OCI-LY1 (cell line): ENCODE measurements around the gene ERN1.

Experiments used
- H2AFZ ChIP-seq: fragments of 200-600 bp; sonication (generic), shearing (Covaris generic); 2 replicates; pipeline ENCODE4 v1.6.0; 2014; ENCODE audit warnings: antibody characterized with exemption, mild to moderate bottlenecking, low read length
- H3F3A ChIP-seq: fragments of 200-600 bp; sonication (generic), shearing (Covaris generic); 2 replicates; pipeline ENCODE4 v1.6.0; 2014; ENCODE audit warnings: mild to moderate bottlenecking, antibody characterized with exemption, low read length, moderate library complexity; ENCODE audit not compliant: insufficient read depth
- H3K27ac ChIP-seq: fragments of 200-600 bp; sonication (generic); 2 replicates; pipeline ENCODE4 v1.5.1; 2014; ENCODE audit warnings: low read length, mixed run types, mild to moderate bottlenecking, low read depth; ENCODE audit not compliant: poor library complexity, severe bottlenecking
- H3K27me3 ChIP-seq: fragments of 200-600 bp; sonication (generic); 2 replicates; pipeline ENCODE4 v1.6.0; 2014; ENCODE audit warnings: antibody characterized with exemption, mild to moderate bottlenecking, low read length, moderate library complexity; ENCODE audit not compliant: insufficient read depth
- H3K36me3 ChIP-seq: fragments of 200-600 bp; sonication (generic); 2 replicates; pipeline ENCODE4 v1.6.1; 2014; ENCODE audit warnings: mild to moderate bottlenecking, antibody characterized with exemption, low read length, moderate library complexity, mixed read lengths; ENCODE audit not compliant: insufficient read depth
- H3K4me1 ChIP-seq: fragments of 200-600 bp; sonication (generic); 2 replicates; pipeline ENCODE4 v1.5.1; 2014; ENCODE audit warnings: mild to moderate bottlenecking, low read length, moderate library complexity; ENCODE audit not compliant: insufficient read depth, severe bottlenecking
- H3K4me2 ChIP-seq: fragments of 200-600 bp; sonication (generic), shearing (Covaris generic); 2 replicates; pipeline ENCODE4 v1.6.1; 2014; ENCODE audit warnings: low read length
- H3K4me3 ChIP-seq: fragments of 200-600 bp; sonication (generic); 2 replicates; pipeline ENCODE4 v1.5.1; 2014; ENCODE audit warnings: low read length, low read depth, mild to moderate bottlenecking, mixed read lengths; ENCODE audit not compliant: poor library complexity, severe bottlenecking
- H3K79me2 ChIP-seq: fragments of 200-600 bp; shearing (Covaris generic); 2 replicates; pipeline ENCODE4 v1.6.1; 2016; ENCODE audit warnings: mixed run types, low read length, mixed read lengths; ENCODE audit not compliant: insufficient read depth
- H3K9ac ChIP-seq: fragments of 200-600 bp; sonication (generic), shearing (Covaris generic); 2 replicates; pipeline ENCODE4 v1.6.1; 2014; ENCODE audit warnings: mild to moderate bottlenecking, low read length, mixed read lengths
- H3K9me2 ChIP-seq: fragments of 200-600 bp; sonication (generic), shearing (Covaris generic); 2 replicates; pipeline ENCODE4 v1.6.1; 2014; ENCODE audit warnings: low read depth, mild to moderate bottlenecking, low read length, mixed read lengths
- H3K9me3 ChIP-seq: fragments of 200-600 bp; shearing (Covaris generic); 2 replicates; pipeline ENCODE4 v1.6.1; 2014; ENCODE audit warnings: low read length, mixed read lengths
- H4K20me1 ChIP-seq: fragments of 200-600 bp; sonication (generic), shearing (Covaris generic); 2 replicates; pipeline ENCODE4 v1.6.0; 2016; ENCODE audit warnings: mild to moderate bottlenecking, low read length; ENCODE audit not compliant: insufficient read depth
- EZH2 ChIP-seq: fragments of 200-600 bp; sonication (generic), shearing (Covaris generic); IDR thresholded peaks from 2 replicates; pipeline ENCODE4 v1.8.0; 2017; ENCODE audit warnings: borderline replicate concordance, mixed run types, mild to moderate bottlenecking, antibody characterized with exemption, low read length, moderate library complexity, mixed read lengths
- TF ChIP-seq, protein P1 (sequence below): fragments of 200-600 bp; sonication (generic), shearing (Covaris generic); IDR thresholded peaks from 2 replicates; pipeline ENCODE4 v1.5.1; 2017; ENCODE audit warnings: mild to moderate bottlenecking, antibody characterized with exemption, low read length, moderate library complexity, mixed read lengths

The ERN1 gene

DNA sequence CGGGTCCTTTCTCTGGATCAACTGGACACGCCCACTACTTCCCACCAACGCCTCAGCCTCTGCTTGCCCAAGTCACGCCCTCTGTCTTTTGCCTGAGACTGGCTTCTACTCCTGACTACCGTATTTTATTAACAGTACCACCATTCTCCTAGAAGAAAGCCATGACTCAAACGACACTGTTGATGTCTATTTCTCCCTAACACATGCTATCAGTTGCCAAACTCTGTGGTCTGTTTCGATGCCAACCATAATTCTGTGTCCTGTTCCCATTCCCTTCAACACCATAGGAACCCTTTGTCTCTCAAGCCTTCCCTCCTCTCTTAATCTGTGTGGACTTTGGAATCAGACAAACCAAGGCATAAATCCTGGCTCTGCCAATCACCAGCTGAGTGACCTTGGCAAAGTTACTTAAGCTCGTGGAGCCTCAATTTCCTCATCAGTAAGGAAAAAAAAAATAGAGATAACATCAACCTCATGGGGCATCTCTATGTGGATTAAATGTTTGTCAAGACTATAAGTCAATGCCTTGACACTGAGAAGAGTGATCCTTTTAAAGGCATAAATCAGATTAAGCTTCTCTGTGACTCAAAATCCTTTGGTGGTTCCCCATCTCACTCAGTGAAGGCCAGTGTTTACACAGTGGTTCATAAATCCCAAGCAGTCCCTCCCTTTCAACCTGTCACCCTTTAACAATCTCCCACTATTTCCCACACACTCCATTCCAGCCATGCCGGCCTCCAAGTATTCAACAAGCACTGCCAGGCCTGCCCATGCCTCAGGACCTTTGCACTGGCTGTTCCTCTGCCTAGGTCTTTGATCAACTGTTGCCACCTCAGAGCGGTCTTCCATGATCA lies 45.6 kb downstream of the ERN1 start:
- H3F3A ChIP-seq: no peaks in the 10 kb centered on the region
- H3K27me3 ChIP-seq: no peaks in the 10 kb centered on the region
- H3K4me1 ChIP-seq: no peaks in the 10 kb centered on the region
- no peaks in the 10 kb centered on the region for H3K36me3 ChIP-seq
- H3K9ac ChIP-seq: no peak overlapping the region
- no peaks in the 10 kb centered on the region for H4K20me1 ChIP-seq
- H3K79me2 ChIP-seq: no peaks in the 10 kb centered on the region
- no peak overlapping the region for H3K4me3 ChIP-seq
- no peaks in the 10 kb centered on the region for H3K9me3 ChIP-seq
- no peak overlapping the region for H3K4me2 ChIP-seq
- no peaks in the 10 kb centered on the region for H3K9me2 ChIP-seq
- no peak for TF ChIP-seq EZH2
- TF ChIP-seq, protein P1, sequence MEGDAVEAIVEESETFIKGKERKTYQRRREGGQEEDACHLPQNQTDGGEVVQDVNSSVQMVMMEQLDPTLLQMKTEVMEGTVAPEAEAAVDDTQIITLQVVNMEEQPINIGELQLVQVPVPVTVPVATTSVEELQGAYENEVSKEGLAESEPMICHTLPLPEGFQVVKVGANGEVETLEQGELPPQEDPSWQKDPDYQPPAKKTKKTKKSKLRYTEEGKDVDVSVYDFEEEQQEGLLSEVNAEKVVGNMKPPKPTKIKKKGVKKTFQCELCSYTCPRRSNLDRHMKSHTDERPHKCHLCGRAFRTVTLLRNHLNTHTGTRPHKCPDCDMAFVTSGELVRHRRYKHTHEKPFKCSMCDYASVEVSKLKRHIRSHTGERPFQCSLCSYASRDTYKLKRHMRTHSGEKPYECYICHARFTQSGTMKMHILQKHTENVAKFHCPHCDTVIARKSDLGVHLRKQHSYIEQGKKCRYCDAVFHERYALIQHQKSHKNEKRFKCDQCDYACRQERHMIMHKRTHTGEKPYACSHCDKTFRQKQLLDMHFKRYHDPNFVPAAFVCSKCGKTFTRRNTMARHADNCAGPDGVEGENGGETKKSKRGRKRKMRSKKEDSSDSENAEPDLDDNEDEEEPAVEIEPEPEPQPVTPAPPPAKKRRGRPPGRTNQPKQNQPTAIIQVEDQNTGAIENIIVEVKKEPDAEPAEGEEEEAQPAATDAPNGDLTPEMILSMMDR: no peak
- H3K27ac ChIP-seq: no peak overlapping the region
- H2AFZ ChIP-seq: no peak overlapping the region

DNA sequence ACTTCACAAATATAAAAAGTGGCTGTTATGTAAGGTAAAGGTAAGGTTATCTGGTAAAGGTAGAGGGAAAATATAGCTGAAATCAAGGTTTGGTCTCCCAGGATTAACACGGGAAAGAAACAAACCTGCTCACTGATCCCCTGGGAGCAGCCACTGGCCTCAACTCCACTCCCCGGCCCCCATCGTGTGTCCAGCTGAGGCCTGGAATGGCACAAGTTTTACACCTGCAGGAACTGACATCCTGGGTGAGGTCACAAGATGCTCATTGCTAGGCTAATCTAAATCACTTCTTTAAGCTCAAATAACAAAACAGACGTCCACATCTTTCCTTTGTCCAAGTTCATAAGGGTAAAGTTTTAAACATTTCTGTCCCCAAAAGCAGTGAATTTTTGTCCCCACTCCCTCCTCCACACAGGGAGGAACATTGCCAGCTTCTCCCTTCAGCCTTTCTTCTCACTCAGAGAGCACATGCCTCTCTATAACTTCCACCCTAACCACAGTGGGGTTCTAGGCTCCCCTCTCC lies 46.3 kb downstream of the ERN1 start:
- Histone ChIP-seq H3K27ac (no peak overlapping the region), H3K36me3 (no peaks in the 10 kb centered on the region), H3F3A (no peaks in the 10 kb centered on the region), H3K4me2 (no peak overlapping the region), H3K9me2 (no peaks in the 10 kb centered on the region), H3K4me3 (no peak overlapping the region), H4K20me1 (no peaks in the 10 kb centered on the region), H3K79me2 (no peaks in the 10 kb centered on the region), H3K4me1 (no peaks in the 10 kb centered on the region), H3K9me3 (no peaks in the 10 kb centered on the region), H3K9ac (no peak overlapping the region), H3K27me3 (no peaks in the 10 kb centered on the region), H2AFZ (no peak overlapping the region)
- TF ChIP-seq EZH2: no peak
- TF ChIP-seq, protein P1: no peak

DNA sequence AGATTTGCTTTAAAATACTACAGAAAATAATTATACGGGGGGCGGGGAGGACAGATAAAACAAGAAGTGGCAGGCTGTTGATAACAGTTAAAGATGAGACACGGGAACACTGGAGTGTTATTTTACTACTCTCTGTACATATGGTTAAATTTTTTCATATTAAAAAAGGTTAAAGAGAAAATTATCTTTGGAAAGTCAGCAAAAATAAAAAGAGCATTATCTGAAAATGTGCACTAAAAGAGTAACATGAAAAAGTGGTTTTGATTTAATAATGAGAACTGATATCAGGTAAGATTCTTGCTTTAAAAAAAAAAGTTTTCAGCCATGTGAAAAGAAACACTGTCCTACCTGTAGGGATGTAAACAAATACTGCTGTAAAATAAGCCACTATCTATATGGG lies 46.9 kb downstream of the ERN1 start:
- Histone ChIP-seq H3K4me1 (no peaks in the 10 kb centered on the region), H3K79me2 (no peaks in the 10 kb centered on the region), H2AFZ (no peak overlapping the region), H3K27me3 (no peaks in the 10 kb centered on the region), H3K4me3 (no peak overlapping the region), H3F3A (no peaks in the 10 kb centered on the region), H3K9me3 (no peaks in the 10 kb centered on the region), H3K36me3 (no peaks in the 10 kb centered on the region), H4K20me1 (no peaks in the 10 kb centered on the region), H3K9ac (no peak overlapping the region), H3K27ac (no peak overlapping the region), H3K4me2 (no peak overlapping the region), H3K9me2 (no peaks in the 10 kb centered on the region)
- no peak for TF ChIP-seq EZH2
- TF ChIP-seq, protein P1: no peak
